SK-N-SH (cell line): ENCODE data around the gene AFM. TPM values are rescaled to one million over a fixed set of nuclear protein-coding genes. Genes with fewer than 3 reads are reported as not detected.
A peak's percentile ranks its signal among the peaks of the same experiment; 100 is the strongest.

Experiments
- CTCF ChIA-PET: fragments of 300-600, 350-600 bp; formaldehyde crosslinking; extraction: SDS; loops from one replicate; lab custom pipeline; 2021; lab: Yijun Ruan, JAX
- POLR2A ChIA-PET: fragments of 350-600 bp; sonication (Branson Sonifier 250); formaldehyde crosslinking; extraction: SDS; loops from one replicate; lab custom pipeline; 2020; ENCODE audit warnings: antibody characterized with exemption, inconsistent platforms; lab: Yijun Ruan, JAX
- DNase-seq: peaks from one replicate; pipeline ENCODE4 v3.0.0; 2012
- H2AFZ ChIP-seq: fragments of 200-600 bp; sonication (generic); 2 replicates; pipeline ENCODE4 v1.8.1; 2016; ENCODE audit warnings: antibody characterized with exemption, mild to moderate bottlenecking, low read depth
- H3F3A ChIP-seq: fragments of 200-600 bp; sonication (generic); replicated peaks from 2 replicates; pipeline ENCODE3; 2016; ENCODE audit warnings: antibody characterized with exemption, mild to moderate bottlenecking; ENCODE audit not compliant: insufficient read depth
- H3K27ac ChIP-seq, 2 experiments: fragments of 200-500 bp in 1 of 2; fragments of 200-600 bp in 1 of 2; sonication (Bioruptor generic) in 1 of 2; sonication (generic), shearing (Covaris generic) in 1 of 2; 2 replicates each; pipeline versions ENCODE4 v1.5.1 to v1.6.1; 2014 to 2016; ENCODE audit warnings: low read depth in 2 of 2, inconsistent platforms in 1 of 2, low read length in 1 of 2, mild to moderate bottlenecking in 1 of 2, mixed read lengths in 1 of 2
- H3K27me3 ChIP-seq: fragments of 200-600 bp; sonication (generic), shearing (Covaris generic); 2 replicates; pipeline ENCODE4 v1.6.1; 2016; ENCODE audit warnings: mixed run types; ENCODE audit not compliant: insufficient read depth
- H3K36me3 ChIP-seq, 2 experiments: fragments of 200-500 bp in 1 of 2; fragments of 200-600 bp in 1 of 2; sonication (Bioruptor generic) in 1 of 2; sonication (generic) in 1 of 2; replicated peaks in 1 of 2; 2 replicates each; pipeline versions ENCODE3 to v1.5.1; 2014 to 2016; ENCODE audit warnings: low read length in 1 of 2, mild to moderate bottlenecking in 1 of 2; ENCODE audit not compliant: insufficient read depth in 2 of 2, control insufficient read depth in 1 of 2
- H3K4me1 ChIP-seq, 2 experiments: fragments of 200-500 bp in 1 of 2; fragments of 200-600 bp in 1 of 2; sonication (Bioruptor generic) in 1 of 2; sonication (generic), shearing (Covaris generic) in 1 of 2; 2 replicates each; pipeline versions ENCODE4 v1.5.1 to v1.6.1; 2014 to 2016; ENCODE audit warnings: low read depth in 1 of 2, low read length in 1 of 2, mixed run types in 1 of 2; ENCODE audit not compliant: insufficient read depth in 2 of 2, control insufficient read depth in 1 of 2
- H3K4me2 ChIP-seq: fragments of 200-600 bp; sonication (generic), shearing (Covaris generic); 2 replicates; pipeline ENCODE4 v1.6.1; 2017; ENCODE audit warnings: mixed run types
- H3K4me3 ChIP-seq, 2 experiments: fragments of 200-500 bp in 1 of 2; fragments of 200-600 bp in 1 of 2; sonication (Bioruptor generic) in 1 of 2; sonication (generic), shearing (Covaris generic) in 1 of 2; 2 replicates each; pipeline versions ENCODE4 v1.5.1 to v1.8.1; 2014 to 2016; ENCODE audit warnings: low read depth in 2 of 2, inconsistent platforms in 1 of 2, low read length in 1 of 2, mild to moderate bottlenecking in 1 of 2, mixed read lengths in 1 of 2, moderate library complexity in 1 of 2
- H3K79me2 ChIP-seq: fragments of 200-600 bp; sonication (generic); 2 replicates; pipeline ENCODE4 v1.8.1; 2017; ENCODE audit warnings: mild to moderate bottlenecking; ENCODE audit not compliant: insufficient read depth
- H3K9ac ChIP-seq: fragments of 200-600 bp; sonication (generic); 2 replicates; pipeline ENCODE4 v1.6.1; 2017; ENCODE audit warnings: mixed run types
- H3K9me2 ChIP-seq: fragments of 200-600 bp; sonication (generic); 2 replicates; pipeline ENCODE4 v1.6.1; 2017; ENCODE audit warnings: mixed run types
- H3K9me3 ChIP-seq: fragments of 200-600 bp; sonication (generic); 2 replicates; pipeline ENCODE4 v1.6.1; 2017; ENCODE audit warnings: mixed run types, mild to moderate bottlenecking, moderate library complexity
- H4K20me1 ChIP-seq: fragments of 200-600 bp; sonication (generic); 2 replicates; pipeline ENCODE4 v1.6.1; 2017; ENCODE audit warnings: mild to moderate bottlenecking, mixed run types; ENCODE audit not compliant: insufficient read depth
- ELF1 ChIP-seq: IDR thresholded peaks from 2 replicates; pipeline ENCODE4 v1.4.0; 2012
- EP300 ChIP-seq, 2 experiments: IDR thresholded peaks; 2 replicates each; pipeline versions ENCODE4 v1.4.0 to v1.6.1; 2012; ENCODE audit warnings: borderline replicate concordance in 1 of 2, low read depth in 1 of 2, low read length in 1 of 2
- EZH2phosphoT487 ChIP-seq: fragments of 200-600 bp; sonication (generic); IDR thresholded peaks from 2 replicates; pipeline ENCODE4 v1.6.1; 2017; ENCODE audit warnings: low read depth, mixed run types, mild to moderate bottlenecking, antibody characterized with exemption, moderate library complexity, borderline replicate concordance
- FOSL2 ChIP-seq: IDR thresholded peaks from 2 replicates; pipeline ENCODE4 v1.4.0; 2012; ENCODE audit warnings: low read depth, mild to moderate bottlenecking, moderate library complexity, borderline replicate concordance
- FOXJ3 ChIP-seq: sonication (generic); formaldehyde crosslinking; IDR thresholded peaks from 2 replicates; pipeline ENCODE4 v1.5.1; 2020; ENCODE audit warnings: mild to moderate bottlenecking, missing genetic modification reagents
- FOXM1 ChIP-seq: IDR thresholded peaks from 2 replicates; pipeline ENCODE4 v1.4.0; 2012; ENCODE audit warnings: low read depth, mild to moderate bottlenecking
- GABPA ChIP-seq: IDR thresholded peaks from 2 replicates; pipeline ENCODE4 v1.4.0; 2012; ENCODE audit warnings: low read depth, mild to moderate bottlenecking
- GATA2 ChIP-seq: sonication (generic); formaldehyde crosslinking; IDR thresholded peaks from 2 replicates; pipeline ENCODE4 v1.5.0; 2020; ENCODE audit warnings: mild to moderate bottlenecking, missing genetic modification reagents
- IRF3 ChIP-seq: fragments of 150-350 bp; IDR thresholded peaks from 2 replicates; pipeline ENCODE4 v1.6.1; 2016; ENCODE audit warnings: mild to moderate bottlenecking, low read depth, low read length
- JUND ChIP-seq: IDR thresholded peaks from 2 replicates; pipeline ENCODE4 v1.4.0; 2012
- MEF2A ChIP-seq: IDR thresholded peaks from 2 replicates; pipeline ENCODE4 v1.4.0; 2012; ENCODE audit warnings: low read depth, borderline replicate concordance
- MXI1 ChIP-seq: IDR thresholded peaks from 2 replicates; pipeline ENCODE4 v1.6.1; 2012; ENCODE audit warnings: mild to moderate bottlenecking, low read depth, low read length, improper control_type of control experiment
- NFIC ChIP-seq: IDR thresholded peaks from 2 replicates; pipeline ENCODE4 v1.4.0; 2012; ENCODE audit warnings: borderline replicate concordance
- NRF1 ChIP-seq: IDR thresholded peaks from 2 replicates; pipeline ENCODE4 v1.6.1; 2012; ENCODE audit warnings: low read depth, mild to moderate bottlenecking, low read length
- RAD21 ChIP-seq: IDR thresholded peaks from 2 replicates; pipeline ENCODE4 v1.6.1; 2012; ENCODE audit warnings: mild to moderate bottlenecking, low read length
- RCOR1 ChIP-seq: fragments of 150-350 bp; IDR thresholded peaks from 2 replicates; pipeline ENCODE4 v1.6.1; 2017; ENCODE audit warnings: antibody characterized with exemption, low read length
- REST ChIP-seq: IDR thresholded peaks from 2 replicates; pipeline ENCODE4 v1.6.1; 2012; ENCODE audit warnings: mild to moderate bottlenecking, low read depth, low read length, moderate library complexity
- RFX5 ChIP-seq: IDR thresholded peaks from 2 replicates; pipeline ENCODE4 v1.6.1; 2012; ENCODE audit warnings: mild to moderate bottlenecking, improper control_type of control experiment, low read length
- RXRA ChIP-seq: IDR thresholded peaks from 2 replicates; pipeline ENCODE4 v1.4.0; 2012; ENCODE audit warnings: low read depth, mild to moderate bottlenecking, borderline replicate concordance
- SIN3A ChIP-seq: IDR thresholded peaks from 2 replicates; pipeline ENCODE4 v1.6.1; 2012; ENCODE audit warnings: low read depth, mild to moderate bottlenecking, low read length, moderate library complexity, borderline replicate concordance
- SMC3 ChIP-seq: IDR thresholded peaks from 2 replicates; pipeline ENCODE4 v1.6.1; 2012; ENCODE audit warnings: low read depth, low read length, improper control_type of control experiment
- TAF1 ChIP-seq: IDR thresholded peaks from 2 replicates; pipeline ENCODE4 v1.6.1; 2012; ENCODE audit warnings: low read depth, mild to moderate bottlenecking, low read length, moderate library complexity, borderline replicate concordance
- TCF12 ChIP-seq: IDR thresholded peaks from 2 replicates; pipeline ENCODE4 v1.4.0; 2012
- TEAD4 ChIP-seq: IDR thresholded peaks from 2 replicates; pipeline ENCODE4 v1.4.0; 2012; ENCODE audit warnings: mild to moderate bottlenecking, borderline replicate concordance; ENCODE audit not compliant: insufficient read depth
- USF1 ChIP-seq: IDR thresholded peaks from 2 replicates; pipeline ENCODE4 v1.4.0; 2012; ENCODE audit warnings: low read depth, borderline replicate concordance
- USF2 ChIP-seq: fragments of 150-350 bp; IDR thresholded peaks from 2 replicates; pipeline ENCODE4 v1.6.1; 2017; ENCODE audit warnings: antibody characterized with exemption, low read length, low read depth, borderline replicate concordance
- YY1 ChIP-seq: IDR thresholded peaks from 2 replicates; pipeline ENCODE4 v1.4.0; 2012; ENCODE audit warnings: low read depth, mild to moderate bottlenecking
- WGBS: methylation state at CpG from one replicate; pipeline ENCODE4 v1.1.6; 2017; ENCODE audit warnings: low lambda C conversion rate; 5-methylcytosine and 5-hydroxymethylcytosine counted together
- polyA plus RNA-seq, 3 experiments: library from polyadenylated mRNA; depleted of rRNA; stranded (reverse); fragments of >200 nt; gene quantifications; 2 replicates each; pipeline ENCODE4 v1.2.3, GENCODE V29; 2012
- TF ChIP-seq, protein P1 (sequence below): IDR thresholded peaks from 2 replicates; pipeline ENCODE4 v1.4.0; 2012; ENCODE audit warnings: low read depth

Gene AFM
- polyA plus RNA-seq, 1 of the 3 experiments (the other 2 are of a cell fraction): not detected

GRCh38 chr4:73446336-73446938 lies 35.1 kb upstream of the AFM start:
- no peak overlapping the region for H3K27ac ChIP-seq
- DNase-seq: peak; percentile 46
- H3K27me3 ChIP-seq: peaks cover 17% of the 10 kb centered on the region; the same call in 1 of the 2 replicates
- H2AFZ ChIP-seq: no peak overlapping the region
- no peaks in the 10 kb centered on the region; a peak in 1 of 4 replicates for H3K4me1 ChIP-seq
- H3K9me3 ChIP-seq: no peaks in the 10 kb centered on the region
- H3K9me2 ChIP-seq: no peaks in the 10 kb centered on the region
- no peak overlapping the region; a peak in 1 of 4 replicates for H3K4me3 ChIP-seq
- no peaks in the 10 kb centered on the region for H3K36me3 ChIP-seq
- 3% methylated on average over 4 of the region's 4 CpGs for WGBS
- no peaks in the 10 kb centered on the region for H4K20me1 ChIP-seq
- no peak overlapping the region for H3K4me2 ChIP-seq
- ChIA-PET CTCF (interaction anchor here (0.6 to 2.7 kb wide), 31 partner anchors 7 to 1320 kb away, joined by 3 to 22 read pairs (median 4); partner anchors contain the start of gene AFP), POLR2A (interaction anchor here (0.7 kb wide), 1 partner anchor 1301 kb away, joined by 3 read pairs; no protein-coding TSS in a partner anchor)
- H3K9ac ChIP-seq: no peak overlapping the region
- H3K79me2 ChIP-seq: no peaks in the 10 kb centered on the region
- no peaks in the 10 kb centered on the region for H3F3A ChIP-seq
- TF ChIP-seq EP300 (IDR thresholded peaks at IDR 0.05; ENCODE audit: borderline replicate concordance in 1 of 2, low read depth in 1 of 2, low read length in 1 of 2): no peak
- no peak for TF ChIP-seq IRF3
- TF ChIP-seq NFIC: no peak
- TF ChIP-seq FOXM1: no peak
- TF ChIP-seq SIN3A: no peak
- no peak for TF ChIP-seq RCOR1
- TF ChIP-seq FOXJ3 (CRISPR knock-in tag): no peak
- TF ChIP-seq MXI1: no peak
- TF ChIP-seq FOSL2: no peak
- TF ChIP-seq RFX5: no peak
- no peak for TF ChIP-seq YY1
- peak; percentile 42 for TF ChIP-seq SMC3
- no peak for TF ChIP-seq TAF1
- no peak for TF ChIP-seq JUND
- TF ChIP-seq USF2: no peak
- TF ChIP-seq USF1: no peak
- no peak for TF ChIP-seq REST
- no peak for TF ChIP-seq MEF2A
- no peak for TF ChIP-seq ELF1
- TF ChIP-seq RAD21: peak; percentile 59
- TF ChIP-seq TEAD4: no peak
- TF ChIP-seq, protein P1, sequence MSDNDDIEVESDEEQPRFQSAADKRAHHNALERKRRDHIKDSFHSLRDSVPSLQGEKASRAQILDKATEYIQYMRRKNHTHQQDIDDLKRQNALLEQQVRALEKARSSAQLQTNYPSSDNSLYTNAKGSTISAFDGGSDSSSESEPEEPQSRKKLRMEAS: no peak
- peak; percentile 56; the same call in 1 of the 2 replicates for TF ChIP-seq GATA2 (CRISPR knock-in tag)
- no peak for TF ChIP-seq TCF12
- no peak for TF ChIP-seq RXRA
- no peak for TF ChIP-seq EZH2phosphoT487
- no peak for TF ChIP-seq GABPA
- TF ChIP-seq NRF1: no peak
